Activated CD8-positive, alpha-beta memory T cell treated with anti-CD3 and anti-CD28 coated beads, Interleukin-2, amount 10 ng/mL, durations not matched to agents 7 days and 5 days (primary cell): ENCODE results near the gene TKTL1. TPM values are rescaled to one million over a fixed set of nuclear protein-coding genes. Genes with fewer than 3 reads are reported as not detected.

Experiments used
- ATAC-seq: fragments of 150-1000 bp; cut with Tn5 transposase; one replicate; pipeline ENCODE4 v1.10.0; 2021; ENCODE audit warnings: moderate library complexity
- CTCF ChIA-PET: fragments of 350-600 bp; sonication (Branson Sonifier 250); formaldehyde crosslinking; loops from one replicate; lab custom pipeline; 2021; ENCODE audit warnings: antibody characterized with exemption; lab: Charles Lee
- DNase-seq: peaks from one replicate; pipeline ENCODE4 v3.0.0-alpha.2; 2020
- H3K27ac Mint-ChIP-seq: one replicate; pipeline ENCODE4 v1.8.0; 2021; ENCODE audit warnings: mild to moderate bottlenecking, mixed read lengths
- H3K27me3 Mint-ChIP-seq: one replicate; pipeline ENCODE4 v1.8.0; 2021; ENCODE audit warnings: mixed read lengths
- H3K36me3 Mint-ChIP-seq: one replicate; pipeline ENCODE4 v1.8.0; 2021; ENCODE audit warnings: mild to moderate bottlenecking, mixed read lengths
- H3K4me1 Mint-ChIP-seq: one replicate; pipeline ENCODE4 v1.8.0; 2021; ENCODE audit warnings: mixed read lengths
- H3K4me3 Mint-ChIP-seq: one replicate; pipeline ENCODE4 v1.8.0; 2021; ENCODE audit warnings: mild to moderate bottlenecking, moderate library complexity, mixed read lengths
- H3K9me3 Mint-ChIP-seq: one replicate; pipeline ENCODE4 v1.8.0; 2022; ENCODE audit warnings: low read depth, mixed read lengths
- total RNA-seq, 2 experiments: library from RNA; stranded (reverse); gene quantifications; one replicate each; pipeline ENCODE4 v1.2.3, GENCODE V29; 2021

Gene TKTL1
- total RNA-seq, 2 experiments from 2014 or later = 0.75 to 1.1 TPM

DNA sequence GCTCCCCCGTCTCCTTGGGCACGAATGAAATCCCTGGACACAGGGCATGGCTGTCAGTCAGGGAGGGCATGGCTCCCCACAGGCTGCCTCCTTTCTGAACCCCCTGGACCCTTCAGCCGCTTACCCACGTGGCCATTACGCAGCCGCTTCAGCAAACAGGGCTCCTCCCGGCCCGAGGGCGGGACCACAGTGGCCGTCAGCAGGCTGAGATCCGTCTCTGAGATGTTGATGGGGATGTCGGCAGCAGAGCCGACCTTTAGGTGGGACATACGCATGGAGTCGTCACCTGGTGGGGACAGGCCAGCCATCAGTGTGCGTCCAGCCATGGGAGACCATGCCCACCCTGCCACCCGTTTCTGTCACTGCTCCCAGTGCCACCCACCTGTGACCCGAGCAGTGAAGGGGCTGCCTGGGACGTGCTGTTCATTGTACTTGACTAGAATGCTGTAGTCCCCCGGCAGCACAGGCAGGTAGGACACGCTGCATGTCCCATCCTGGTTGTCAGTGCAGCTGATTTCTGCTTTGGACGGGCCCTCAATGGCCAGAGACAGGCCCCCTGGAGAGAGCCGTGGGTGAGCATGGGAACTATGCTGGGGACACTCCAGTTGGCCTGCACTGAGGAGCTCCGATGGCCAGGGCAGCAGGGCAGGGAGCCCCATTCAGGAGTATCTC lies 57.7 kb downstream of the TKTL1 start:
- H3K9me3 Mint-ChIP-seq = no peaks in the 10 kb centered on the region
- ATAC-seq (no peak), DNase-seq (no peak)
- peak overlapping the region; percentile 36 for H3K27ac Mint-ChIP-seq
- no peak overlapping the region for H3K4me3 Mint-ChIP-seq
- H3K27me3 Mint-ChIP-seq = no peaks in the 10 kb centered on the region
- peaks cover 14% of the 10 kb centered on the region for H3K36me3 Mint-ChIP-seq
- CTCF ChIA-PET = no interaction called here
- peaks cover 71% of the 10 kb centered on the region for H3K4me1 Mint-ChIP-seq

DNA sequence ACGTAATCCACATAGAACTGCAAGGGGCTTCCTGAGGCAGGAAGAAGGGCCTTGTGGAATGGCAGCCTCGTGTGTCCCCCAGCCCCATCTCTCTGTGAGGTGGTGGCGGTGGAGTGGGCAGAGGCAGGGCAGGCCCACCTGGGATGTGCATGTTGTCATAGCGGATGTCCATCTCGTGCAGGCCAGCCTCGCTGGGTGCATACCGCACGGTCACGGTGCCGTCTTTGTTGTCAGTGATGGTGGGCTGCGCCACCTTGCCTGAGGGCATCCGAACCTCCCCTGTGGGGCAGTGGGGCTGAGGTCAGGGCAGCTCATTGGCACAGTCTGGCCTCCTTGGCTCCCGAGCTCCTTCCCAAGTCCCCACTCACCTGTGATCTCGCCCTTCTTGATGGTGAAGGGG lies 58.4 kb downstream of the TKTL1 start:
- H3K9me3 Mint-ChIP-seq = no peaks in the 10 kb centered on the region
- peaks cover 20% of the 10 kb centered on the region for H3K36me3 Mint-ChIP-seq
- peak overlapping the region; percentile 15 for H3K27ac Mint-ChIP-seq
- ATAC-seq (no peak), DNase-seq (no peak)
- no peak overlapping the region for H3K4me3 Mint-ChIP-seq
- no peaks in the 10 kb centered on the region for H3K27me3 Mint-ChIP-seq
- peaks cover 72% of the 10 kb centered on the region for H3K4me1 Mint-ChIP-seq
- CTCF ChIA-PET = no interaction called here

DNA sequence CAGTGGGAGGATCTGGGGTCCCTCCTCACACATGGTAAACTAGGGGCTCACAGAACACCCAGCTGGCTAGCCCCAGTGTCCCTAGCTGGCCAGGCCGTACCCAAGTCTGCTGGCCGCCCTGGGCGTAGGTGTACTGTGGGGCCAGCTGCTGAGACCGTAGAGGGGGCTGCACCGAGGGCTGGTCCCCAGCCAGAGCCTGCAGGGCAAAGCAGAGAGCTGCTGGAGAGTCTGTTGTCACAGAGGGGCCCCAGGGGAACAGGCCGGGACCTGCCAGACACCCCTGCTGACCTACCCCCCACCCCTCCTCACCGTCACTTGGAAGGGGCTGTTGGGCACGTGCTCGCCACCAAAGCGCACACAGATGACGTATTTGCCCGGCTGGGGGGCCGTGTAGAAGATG lies 58.9 kb downstream of the TKTL1 start:
- Mint-ChIP-seq H3K4me3 (no peak overlapping the region), H3K27me3 (no peaks in the 10 kb centered on the region), H3K4me1 (peaks cover 68% of the 10 kb centered on the region), H3K9me3 (no peaks in the 10 kb centered on the region), H3K27ac (no peak overlapping the region), H3K36me3 (peaks cover 20% of the 10 kb centered on the region)
- CTCF ChIA-PET = no interaction called here
- ATAC-seq = no peak
- DNase-seq = no peak

DNA sequence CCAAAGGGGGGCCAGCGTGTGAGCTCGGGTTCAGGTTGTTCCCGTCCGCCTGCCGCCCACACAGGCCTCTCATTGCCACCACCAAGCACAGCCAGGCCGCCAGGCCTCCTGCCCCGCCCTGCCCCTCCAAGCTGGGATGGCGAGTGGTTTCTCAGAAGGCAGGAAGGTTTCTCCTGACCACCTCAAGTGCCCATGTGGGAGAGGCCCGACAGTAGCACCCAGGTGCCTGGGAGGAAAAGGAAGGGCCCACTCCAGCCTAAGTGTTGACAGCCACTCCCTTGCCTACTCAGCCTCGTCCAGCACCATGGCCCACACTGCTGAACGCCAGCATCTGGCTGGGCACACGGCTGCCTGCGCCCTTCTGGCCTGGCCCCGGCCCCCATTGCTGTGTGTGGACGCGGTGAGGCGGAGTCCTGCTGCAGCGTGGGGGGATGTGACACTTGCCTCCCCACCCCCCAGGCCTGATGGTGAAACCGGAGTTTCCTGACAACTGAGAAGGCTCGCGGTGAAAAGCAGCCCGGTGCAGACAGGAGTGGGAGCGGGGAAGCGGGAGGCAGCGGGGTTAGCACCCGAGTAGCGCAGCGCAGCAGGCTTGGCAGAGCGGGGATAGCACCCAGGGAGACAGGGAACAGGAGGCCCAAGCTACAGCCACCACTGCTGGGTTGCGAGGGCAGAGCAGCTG lies 59.6 kb downstream of the TKTL1 start:
- ATAC-seq (no peak), DNase-seq (no peak)
- H3K9me3 Mint-ChIP-seq = no peaks in the 10 kb centered on the region
- CTCF ChIA-PET = no interaction called here
- H3K4me3 Mint-ChIP-seq = no peak overlapping the region
- H3K36me3 Mint-ChIP-seq = peaks cover 19% of the 10 kb centered on the region
- H3K27me3 Mint-ChIP-seq = no peaks in the 10 kb centered on the region
- H3K4me1 Mint-ChIP-seq = peaks cover 66% of the 10 kb centered on the region
- no peak overlapping the region for H3K27ac Mint-ChIP-seq

DNA sequence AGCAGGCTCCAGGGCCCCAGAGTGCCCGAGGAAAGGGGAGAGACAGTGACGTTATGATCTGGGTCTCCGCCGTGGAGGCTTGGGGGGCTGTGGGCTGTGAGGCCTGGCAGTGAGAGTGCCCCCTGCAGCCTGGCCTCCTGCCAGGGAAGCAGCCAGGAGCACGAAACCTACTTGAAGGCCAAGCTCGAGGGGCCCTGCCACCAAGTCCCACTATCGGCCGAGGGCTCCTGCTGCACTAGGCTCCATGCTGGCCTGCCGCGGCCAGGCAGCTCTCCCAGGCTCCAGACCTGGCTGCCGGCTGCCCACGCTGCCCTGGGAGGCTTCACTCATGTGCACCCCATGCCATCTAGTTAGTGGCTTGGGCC lies 60.2 kb downstream of the TKTL1 start:
- H3K36me3 Mint-ChIP-seq = peaks cover 19% of the 10 kb centered on the region
- H3K4me1 Mint-ChIP-seq = peaks cover 65% of the 10 kb centered on the region
- DNase-seq (no peak), ATAC-seq (no peak)
- no peaks in the 10 kb centered on the region for H3K9me3 Mint-ChIP-seq
- no peak overlapping the region for H3K4me3 Mint-ChIP-seq
- H3K27me3 Mint-ChIP-seq = no peaks in the 10 kb centered on the region
- H3K27ac Mint-ChIP-seq = no peak overlapping the region
- CTCF ChIA-PET = no interaction called here

DNA sequence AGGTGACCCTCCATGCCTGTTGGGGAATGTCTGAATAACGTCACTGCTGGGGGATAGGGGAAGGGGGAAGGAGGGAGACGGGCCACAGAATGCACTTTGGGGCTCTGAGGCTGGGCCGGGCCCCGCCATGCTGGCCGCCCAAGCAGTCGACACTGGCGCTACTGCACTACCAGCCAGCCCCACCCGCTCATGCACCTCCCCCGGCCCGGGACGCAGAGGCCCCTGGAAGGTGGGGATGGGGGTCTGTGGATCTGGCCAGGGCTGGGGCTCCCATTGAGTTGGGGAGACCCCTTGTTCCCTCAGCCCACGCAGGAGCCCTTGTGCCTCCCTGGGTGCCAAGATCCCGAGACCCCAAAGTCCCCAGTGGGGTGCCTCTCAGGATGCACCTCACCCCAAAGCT lies 61.0 kb downstream of the TKTL1 start:
- peaks cover 64% of the 10 kb centered on the region for H3K4me1 Mint-ChIP-seq
- no peaks in the 10 kb centered on the region for H3K27me3 Mint-ChIP-seq
- peak overlapping the region; percentile 19 for H3K27ac Mint-ChIP-seq

DNA sequence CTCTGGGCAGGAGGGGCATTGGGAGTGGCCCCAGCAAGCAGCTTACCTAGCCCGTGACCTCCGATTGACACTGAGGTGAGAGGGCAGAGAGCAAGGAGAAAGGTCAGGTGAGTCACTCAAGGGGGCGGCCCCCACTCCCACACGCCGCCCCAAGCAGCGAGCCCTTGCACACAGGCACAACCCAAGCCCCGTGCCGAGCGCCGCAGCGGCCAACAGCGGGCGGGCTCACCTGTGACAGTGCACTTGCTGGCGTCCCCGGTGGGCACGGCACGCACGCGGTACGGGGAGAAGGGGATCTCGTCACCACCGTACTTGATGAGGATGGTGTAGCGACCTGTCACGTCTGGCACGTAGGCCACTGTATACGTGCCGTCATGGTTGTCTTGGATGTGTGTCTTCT lies 61.6 kb downstream of the TKTL1 start:
- Mint-ChIP-seq H3K4me1 (peaks cover 62% of the 10 kb centered on the region), H3K9me3 (no peaks in the 10 kb centered on the region), H3K36me3 (peaks cover 25% of the 10 kb centered on the region), H3K27ac (peak overlapping the region; percentile 52), H3K4me3 (no peak overlapping the region), H3K27me3 (no peaks in the 10 kb centered on the region)
- DNase-seq (no peak), ATAC-seq (no peak)
- CTCF ChIA-PET = no interaction called here

More for the DNA sequence above, 61.0 kb downstream of the TKTL1 start:
- H3K9me3 Mint-ChIP-seq = no peaks in the 10 kb centered on the region
- CTCF ChIA-PET = no interaction called here
- DNase-seq = no peak
- no peak for ATAC-seq
- no peak overlapping the region for H3K4me3 Mint-ChIP-seq
- H3K36me3 Mint-ChIP-seq = peaks cover 23% of the 10 kb centered on the region

DNA sequence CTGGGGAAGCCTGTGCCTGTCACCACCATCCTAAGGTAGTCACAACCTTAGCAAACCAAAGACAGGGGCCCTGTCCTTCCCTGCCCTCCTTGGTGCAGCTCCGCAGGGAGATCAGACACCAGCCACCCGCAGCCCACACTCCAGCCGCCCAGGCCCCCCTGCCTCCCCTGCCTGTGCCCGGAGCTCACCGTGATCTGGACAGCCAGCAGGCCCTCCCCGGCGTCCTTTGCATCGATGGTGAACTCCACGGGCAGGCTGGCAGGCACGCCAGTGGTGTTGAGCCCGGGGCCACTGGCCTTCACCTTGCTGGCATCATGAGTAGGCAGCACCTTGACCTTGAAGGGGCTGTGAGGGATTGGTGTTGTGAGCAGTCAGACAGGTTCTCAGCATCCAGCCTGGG lies 62.4 kb downstream of the TKTL1 start:
- H3K9me3 Mint-ChIP-seq = no peaks in the 10 kb centered on the region
- ATAC-seq (no peak), DNase-seq (no peak)
- H3K4me1 Mint-ChIP-seq = peaks cover 58% of the 10 kb centered on the region
- H3K36me3 Mint-ChIP-seq = peaks cover 29% of the 10 kb centered on the region
- no peak overlapping the region for H3K4me3 Mint-ChIP-seq
- peak overlapping the region; percentile 52 for H3K27ac Mint-ChIP-seq
- no peaks in the 10 kb centered on the region for H3K27me3 Mint-ChIP-seq
- CTCF ChIA-PET = no interaction called here

DNA sequence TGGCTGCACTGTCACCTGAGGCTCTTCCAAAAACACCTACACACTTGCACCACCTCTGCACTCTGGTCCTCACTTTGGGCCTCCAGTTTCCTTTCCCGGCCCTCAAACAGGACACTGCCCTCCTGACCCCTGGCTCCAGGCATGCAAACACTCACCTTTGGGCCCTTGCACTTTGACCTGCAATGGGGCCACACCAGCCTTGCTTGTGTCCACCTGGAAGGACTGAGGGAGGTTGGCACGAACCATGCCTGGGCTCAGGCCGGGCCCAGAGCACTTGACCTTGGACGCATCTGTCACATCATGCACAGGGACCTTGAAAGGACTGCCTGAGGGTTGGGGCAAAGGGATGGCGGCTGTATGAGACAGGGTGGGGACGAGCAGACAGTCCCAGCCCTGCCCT lies 63.2 kb downstream of the TKTL1 start:
- Mint-ChIP-seq H3K4me1 (peaks cover 53% of the 10 kb centered on the region), H3K9me3 (no peaks in the 10 kb centered on the region), H3K4me3 (no peak overlapping the region), H3K36me3 (peaks cover 31% of the 10 kb centered on the region), H3K27me3 (no peaks in the 10 kb centered on the region), H3K27ac (peak overlapping the region; percentile 52)
- no peak for DNase-seq
- CTCF ChIA-PET = no interaction called here
- ATAC-seq = no peak

DNA sequence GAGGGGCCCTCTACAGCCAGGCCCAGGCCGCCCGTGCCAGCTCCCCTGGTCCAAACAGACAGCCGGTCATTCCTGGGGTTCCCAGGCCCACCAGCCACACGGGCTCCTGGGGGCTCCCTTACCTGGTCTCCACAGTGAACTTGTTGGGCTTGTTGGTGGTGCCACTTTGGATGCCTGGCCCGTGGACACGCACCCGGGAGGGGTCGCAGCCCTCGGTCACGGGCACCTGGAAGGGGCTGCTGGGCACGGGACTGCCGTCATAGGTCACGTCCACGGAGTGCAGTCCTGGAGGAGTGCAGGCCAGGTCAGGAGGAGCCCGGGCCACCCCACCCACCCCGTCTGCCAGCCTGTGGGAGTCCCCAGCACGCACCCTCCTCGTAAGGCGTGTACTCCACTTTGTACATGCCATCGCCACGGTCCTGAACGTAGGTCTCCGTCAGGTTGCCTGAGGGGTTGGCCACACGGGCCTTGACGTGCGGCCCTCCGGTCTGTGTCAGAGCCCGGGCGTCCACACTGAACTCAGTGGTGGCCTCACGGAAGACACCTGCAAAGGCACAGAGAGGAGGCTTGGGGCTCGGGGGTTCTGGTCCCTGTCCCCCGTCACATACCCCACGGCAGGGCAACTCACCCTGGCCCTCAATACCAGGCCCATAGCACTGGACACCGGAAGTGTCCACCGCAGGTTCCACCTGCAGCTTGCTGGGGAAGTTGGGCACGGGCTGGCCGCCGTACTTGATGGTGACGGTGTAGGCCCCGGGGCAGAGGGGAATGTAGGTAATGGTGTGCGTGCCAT lies 64.0 kb downstream of the TKTL1 start:
- H3K27me3 Mint-ChIP-seq = no peaks in the 10 kb centered on the region
- H3K4me3 Mint-ChIP-seq = no peak overlapping the region
- no peaks in the 10 kb centered on the region for H3K9me3 Mint-ChIP-seq
- peaks cover 50% of the 10 kb centered on the region for H3K4me1 Mint-ChIP-seq
- DNase-seq (no peak), ATAC-seq (no peak)
- CTCF ChIA-PET = no interaction called here
- peaks cover 33% of the 10 kb centered on the region for H3K36me3 Mint-ChIP-seq
- H3K27ac Mint-ChIP-seq = no peak overlapping the region

DNA sequence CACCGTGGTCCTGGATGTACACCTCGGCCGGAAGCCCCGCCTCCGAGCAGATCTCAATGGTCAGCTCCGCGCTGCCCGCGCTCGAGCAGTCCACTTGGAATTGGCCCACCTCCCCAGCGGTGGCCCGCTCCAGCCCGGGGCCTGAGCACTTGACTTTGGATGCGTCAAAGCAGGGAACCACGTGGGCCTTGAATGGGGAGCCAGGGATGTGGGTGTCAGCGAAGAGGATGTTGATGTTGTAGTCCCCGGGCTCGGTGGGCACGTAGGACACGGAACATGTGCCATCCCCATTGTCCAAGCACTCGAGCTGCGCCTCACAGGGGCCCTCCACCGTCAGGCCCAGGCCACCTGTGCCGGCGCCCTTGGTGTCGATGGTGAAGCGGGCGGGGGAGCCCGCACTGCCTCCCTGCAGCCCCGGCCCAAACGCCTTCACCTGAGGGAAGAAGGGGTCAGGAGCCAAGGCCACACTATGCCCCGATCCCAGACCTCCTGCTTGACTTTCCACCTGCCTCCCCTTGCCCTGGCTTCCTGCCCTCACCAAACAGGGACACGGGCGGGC lies 64.6 kb downstream of the TKTL1 start:
- Mint-ChIP-seq H3K36me3 (peaks cover 36% of the 10 kb centered on the region), H3K4me1 (peaks cover 53% of the 10 kb centered on the region), H3K27ac (no peak overlapping the region), H3K9me3 (no peaks in the 10 kb centered on the region), H3K27me3 (no peaks in the 10 kb centered on the region), H3K4me3 (no peak overlapping the region)
- CTCF ChIA-PET = no interaction called here
- DNase-seq (no peak), ATAC-seq (no peak)

DNA sequence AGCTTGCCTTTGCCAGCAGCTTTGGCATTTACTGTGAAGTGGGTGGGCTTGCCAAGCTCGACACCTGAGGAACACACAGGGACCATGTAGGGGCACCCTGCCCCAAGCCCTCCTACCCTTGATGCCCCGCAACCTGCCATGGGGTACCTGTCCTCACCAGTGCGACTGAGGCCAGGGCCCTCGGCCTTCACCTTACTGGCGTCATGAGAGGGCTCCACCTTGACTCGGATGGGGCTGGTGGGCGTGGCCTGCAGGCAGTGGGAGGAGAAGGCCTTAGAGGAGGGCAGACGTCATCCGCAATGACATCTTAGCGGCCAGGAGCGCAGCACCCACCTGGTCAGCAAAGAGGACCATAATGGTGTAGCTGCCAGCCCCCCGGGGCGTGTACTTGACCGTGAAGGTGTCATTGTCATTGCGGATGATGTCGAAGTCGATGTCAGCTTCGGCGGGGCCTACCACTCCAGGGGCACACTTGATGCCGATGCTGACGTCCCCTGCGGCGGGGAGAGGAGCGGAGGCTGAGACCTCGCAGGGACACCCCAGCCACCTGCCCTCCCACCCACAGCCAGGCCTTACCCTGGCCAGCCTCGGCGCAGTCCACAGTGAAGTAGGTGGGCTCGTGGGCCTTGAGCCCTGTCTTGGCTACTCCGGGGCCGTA lies 66.6 kb downstream of the TKTL1 start:
- CTCF ChIA-PET = no interaction called here
- Mint-ChIP-seq H3K4me3 (no peak overlapping the region), H3K27ac (no peak overlapping the region), H3K36me3 (peaks cover 40% of the 10 kb centered on the region), H3K9me3 (no peaks in the 10 kb centered on the region), H3K4me1 (peaks cover 55% of the 10 kb centered on the region), H3K27me3 (no peaks in the 10 kb centered on the region)
- no peak for DNase-seq
- no peak for ATAC-seq

DNA sequence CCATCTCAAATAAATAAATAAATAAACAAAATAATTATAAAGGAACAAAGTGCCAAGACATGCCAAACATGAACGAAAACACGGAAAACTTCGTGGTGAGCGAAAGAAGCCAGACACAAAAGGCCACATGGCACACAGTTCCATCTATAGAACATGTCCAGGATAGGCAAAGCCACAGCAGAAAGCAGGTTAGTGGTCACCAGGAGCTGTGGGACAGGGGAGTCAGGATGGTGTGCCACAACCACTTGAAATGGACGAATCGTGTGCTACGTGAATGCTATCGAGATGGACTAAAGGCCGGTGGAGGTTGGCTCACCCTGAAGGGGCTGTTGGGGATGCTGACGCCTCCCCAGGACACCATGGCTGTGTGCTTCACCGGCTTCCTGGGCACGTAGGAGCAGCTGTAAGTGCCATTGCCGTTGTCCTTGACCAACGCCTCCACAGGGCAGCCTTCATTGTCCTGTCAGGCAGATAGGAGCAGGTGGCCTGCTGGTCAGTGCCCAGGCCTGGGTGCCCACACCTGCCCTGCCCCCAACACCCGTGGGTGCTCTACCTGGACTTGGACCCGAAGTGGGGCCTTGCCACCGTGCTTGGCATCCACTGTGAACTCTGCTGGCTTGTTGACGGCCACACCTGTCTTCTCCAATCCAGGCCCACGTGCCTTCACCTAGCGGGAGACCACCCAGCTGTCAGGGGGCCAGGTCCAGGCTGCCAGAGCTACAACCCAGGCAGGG lies 68.3 kb downstream of the TKTL1 start:
- H3K4me3 Mint-ChIP-seq = no peak overlapping the region
- no peaks in the 10 kb centered on the region for H3K27me3 Mint-ChIP-seq
- ATAC-seq (no peak), DNase-seq (no peak)
- H3K27ac Mint-ChIP-seq = no peak overlapping the region
- H3K36me3 Mint-ChIP-seq = peaks cover 40% of the 10 kb centered on the region
- no peaks in the 10 kb centered on the region for H3K9me3 Mint-ChIP-seq
- CTCF ChIA-PET = no interaction called here
- H3K4me1 Mint-ChIP-seq = peaks cover 53% of the 10 kb centered on the region
